Brain microvascular endothelial cell (primary cell): Measurements from ENCODE around the gene SMIM33.

ENCODE experiments used
- DNase-seq: peaks from one replicate; pipeline ENCODE4 v3.0.0-alpha.2; 2020
- H3K27ac ChIP-seq: fragments of 250-450 bp; sonication (Bioruptor Pico); 2 replicates; pipeline ENCODE4 v1.5.1; 2020; ENCODE audit warnings: mild to moderate bottlenecking, moderate library complexity
- H3K27me3 ChIP-seq: fragments of 250-450 bp; sonication (Bioruptor Pico); replicated peaks from 2 replicates; pipeline ENCODE4 v1.5.1; 2020; ENCODE audit warnings: mild to moderate bottlenecking
- H3K36me3 ChIP-seq: fragments of 250-450 bp; sonication (Bioruptor Pico); replicated peaks from 2 replicates; pipeline ENCODE4 v1.5.1; 2020; ENCODE audit warnings: mild to moderate bottlenecking
- H3K4me3 ChIP-seq: 2 replicates; pipeline ENCODE4 v1.5.1; 2011; ENCODE audit warnings: low read depth, mild to moderate bottlenecking, control low read depth, low read length, moderate library complexity
- in situ Hi-C: cut with HindIII; loops from 2 replicates; pipeline ENCODE4 v1.10.0; 2017; ENCODE audit warnings: low sequenced_read_pairs, low pct_ligation_motif_present
- TF ChIP-seq, protein P1 (sequence below): IDR thresholded peaks from 2 replicates; pipeline ENCODE4 v1.5.1; 2011; ENCODE audit warnings: low read depth, mild to moderate bottlenecking, moderate library complexity, low read length, control low read depth, inconsistent platforms; ENCODE audit errors: missing control alignments

Gene SMIM33

GRCh38 chr5:139486201-139486600, 15.4 kb downstream of the SMIM33 start:
- H3K4me3 ChIP-seq, result no peak overlapping the region
- H3K27ac ChIP-seq, result no peak overlapping the region
- in situ Hi-C loops, result no loop called here
- no peak for DNase-seq
- no peaks in the 10 kb centered on the region for H3K27me3 ChIP-seq
- no peaks in the 10 kb centered on the region for H3K36me3 ChIP-seq
- TF ChIP-seq, protein P1, sequence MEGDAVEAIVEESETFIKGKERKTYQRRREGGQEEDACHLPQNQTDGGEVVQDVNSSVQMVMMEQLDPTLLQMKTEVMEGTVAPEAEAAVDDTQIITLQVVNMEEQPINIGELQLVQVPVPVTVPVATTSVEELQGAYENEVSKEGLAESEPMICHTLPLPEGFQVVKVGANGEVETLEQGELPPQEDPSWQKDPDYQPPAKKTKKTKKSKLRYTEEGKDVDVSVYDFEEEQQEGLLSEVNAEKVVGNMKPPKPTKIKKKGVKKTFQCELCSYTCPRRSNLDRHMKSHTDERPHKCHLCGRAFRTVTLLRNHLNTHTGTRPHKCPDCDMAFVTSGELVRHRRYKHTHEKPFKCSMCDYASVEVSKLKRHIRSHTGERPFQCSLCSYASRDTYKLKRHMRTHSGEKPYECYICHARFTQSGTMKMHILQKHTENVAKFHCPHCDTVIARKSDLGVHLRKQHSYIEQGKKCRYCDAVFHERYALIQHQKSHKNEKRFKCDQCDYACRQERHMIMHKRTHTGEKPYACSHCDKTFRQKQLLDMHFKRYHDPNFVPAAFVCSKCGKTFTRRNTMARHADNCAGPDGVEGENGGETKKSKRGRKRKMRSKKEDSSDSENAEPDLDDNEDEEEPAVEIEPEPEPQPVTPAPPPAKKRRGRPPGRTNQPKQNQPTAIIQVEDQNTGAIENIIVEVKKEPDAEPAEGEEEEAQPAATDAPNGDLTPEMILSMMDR, result no peak

- H3K4me3 ChIP-seq, result no peak overlapping the region
- no peaks in the 10 kb centered on the region for H3K36me3 ChIP-seq
- no peaks in the 10 kb centered on the region for H3K27me3 ChIP-seq
- in situ Hi-C loops, result no loop called here
- H3K27ac ChIP-seq, result no peak overlapping the region
- TF ChIP-seq, protein P1, result no peak
- DNase-seq, result no peak
Measured at GRCh38 chr5:139488260-139488659, 17.5 kb downstream of the SMIM33 start.

DNA sequence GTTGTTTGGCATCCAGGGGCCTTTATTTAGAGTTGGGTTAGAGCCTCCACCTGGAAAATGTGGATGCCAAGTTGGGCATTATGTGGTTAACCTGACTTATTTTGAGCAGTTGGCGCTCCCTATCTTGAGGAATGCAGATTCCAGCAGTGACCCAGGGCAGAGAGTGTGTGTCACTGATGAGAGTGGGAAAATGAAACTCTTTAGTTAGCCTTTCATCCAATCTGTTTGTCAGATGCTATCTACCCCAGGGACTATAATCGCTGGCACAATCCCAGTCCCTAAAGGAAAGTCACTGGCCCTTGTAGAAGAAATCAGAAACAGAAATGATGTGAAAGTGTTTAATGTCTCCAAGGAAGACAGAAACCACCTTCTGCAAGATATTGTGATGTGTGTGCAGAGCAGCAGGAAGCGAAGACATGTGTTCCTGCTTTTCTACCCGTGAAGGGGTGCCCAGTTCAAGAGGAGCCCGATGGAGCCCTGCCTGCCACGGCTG, 21.9 kb downstream of the SMIM33 start:
- TF ChIP-seq, protein P1, result no peak
- no peak overlapping the region for H3K4me3 ChIP-seq

GRCh38 chr5:139494256-139494655, 23.5 kb downstream of the SMIM33 start:
- DNase-seq, result no peak
- in situ Hi-C loops, result no loop called here

More for the DNA sequence above, 21.9 kb downstream of the SMIM33 start:
- Histone ChIP-seq H3K27ac (no peak overlapping the region), H3K36me3 (no peaks in the 10 kb centered on the region), H3K27me3 (no peaks in the 10 kb centered on the region)
- DNase-seq, result peak; percentile 40
- in situ Hi-C loops, result no loop called here

GRCh38 chr5:139494832-139495231, 24.0 kb downstream of the SMIM33 start:
- peak; percentile 40 for DNase-seq
- no peak overlapping the region for H3K27ac ChIP-seq
- in situ Hi-C loops, result no loop called here

More at GRCh38 chr5:139494256-139494655, 23.5 kb downstream of the SMIM33 start:
- Histone ChIP-seq H3K27ac (no peak overlapping the region), H3K4me3 (no peak overlapping the region), H3K27me3 (no peaks in the 10 kb centered on the region), H3K36me3 (no peaks in the 10 kb centered on the region)
- TF ChIP-seq, protein P1, result no peak

More at GRCh38 chr5:139494832-139495231, 24.0 kb downstream of the SMIM33 start:
- Histone ChIP-seq H3K27me3 (no peaks in the 10 kb centered on the region), H3K4me3 (no peak overlapping the region), H3K36me3 (no peaks in the 10 kb centered on the region)
- TF ChIP-seq, protein P1, result no peak
